ENCODE results near the gene ANXA11.
A peak's percentile ranks its signal among the peaks of the same experiment; 100 is the strongest.

The ANXA11 gene

DNA sequence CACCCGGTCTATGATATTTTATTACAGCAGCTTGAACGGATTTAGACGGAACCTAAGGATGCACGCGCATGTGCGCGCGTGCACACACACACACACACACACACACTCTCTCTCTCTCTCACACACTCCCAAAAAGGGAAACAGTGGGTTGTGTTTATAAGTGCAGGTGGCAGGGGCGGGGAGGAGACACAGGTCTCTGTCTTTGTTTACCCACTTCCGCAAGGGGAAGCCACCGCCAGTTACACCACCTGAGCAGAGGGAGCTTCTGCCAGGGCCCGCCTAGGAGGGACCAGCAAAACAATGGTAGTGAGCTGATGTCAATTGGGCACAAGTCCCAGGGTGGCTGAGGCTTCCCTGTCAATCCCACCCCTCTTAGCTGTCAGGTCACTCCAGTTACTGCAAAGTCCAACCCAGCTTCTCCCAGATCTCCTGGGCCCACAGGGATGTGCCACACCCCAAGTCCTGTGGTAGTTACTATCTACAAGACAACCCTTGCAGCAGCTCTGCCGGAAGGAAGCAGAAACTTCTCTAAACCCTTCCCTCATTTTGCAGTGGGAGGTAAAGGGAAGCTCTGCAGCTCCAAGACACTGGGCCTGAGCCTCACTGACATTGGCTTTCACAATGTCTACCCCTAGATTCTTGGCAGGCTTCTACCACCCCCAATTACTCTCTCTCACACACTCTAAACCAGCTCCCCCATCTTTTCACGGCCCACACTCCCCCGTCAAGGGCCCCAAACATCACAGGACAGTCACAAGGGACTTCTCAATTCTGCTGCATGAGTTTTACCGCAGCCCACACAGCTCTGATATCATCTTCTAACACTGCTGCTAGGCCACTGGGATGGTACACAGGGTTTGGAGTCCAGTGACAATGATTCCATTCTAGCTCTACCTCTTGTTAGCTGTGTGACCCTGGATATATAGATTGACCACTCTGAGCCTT is 17.6 kb downstream of the ANXA11 start:
- DNase-seq (ENCODE audit: low read depth), result peak; percentile 37

DNA sequence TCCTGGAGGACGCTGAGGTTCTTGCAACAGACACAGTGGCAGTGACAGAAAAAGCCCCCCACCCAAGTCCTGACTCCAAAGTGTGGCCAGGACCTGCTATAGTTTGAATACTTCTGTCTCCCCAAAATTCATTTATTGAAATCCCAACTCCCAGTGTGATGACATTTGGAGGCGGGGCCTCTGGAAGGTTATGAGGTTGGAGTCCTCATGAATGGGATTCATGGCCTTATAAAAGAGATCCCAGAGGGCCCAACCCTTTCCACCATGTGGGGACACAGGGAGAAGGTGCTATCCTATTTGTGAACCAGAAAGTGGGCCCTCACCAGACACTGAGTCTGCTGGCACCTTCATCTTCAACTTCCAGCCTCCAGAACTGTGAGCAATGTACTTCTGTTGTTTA is 18.3 kb downstream of the ANXA11 start:
- DNase-seq (ENCODE audit: low read depth), result no peak

DNA sequence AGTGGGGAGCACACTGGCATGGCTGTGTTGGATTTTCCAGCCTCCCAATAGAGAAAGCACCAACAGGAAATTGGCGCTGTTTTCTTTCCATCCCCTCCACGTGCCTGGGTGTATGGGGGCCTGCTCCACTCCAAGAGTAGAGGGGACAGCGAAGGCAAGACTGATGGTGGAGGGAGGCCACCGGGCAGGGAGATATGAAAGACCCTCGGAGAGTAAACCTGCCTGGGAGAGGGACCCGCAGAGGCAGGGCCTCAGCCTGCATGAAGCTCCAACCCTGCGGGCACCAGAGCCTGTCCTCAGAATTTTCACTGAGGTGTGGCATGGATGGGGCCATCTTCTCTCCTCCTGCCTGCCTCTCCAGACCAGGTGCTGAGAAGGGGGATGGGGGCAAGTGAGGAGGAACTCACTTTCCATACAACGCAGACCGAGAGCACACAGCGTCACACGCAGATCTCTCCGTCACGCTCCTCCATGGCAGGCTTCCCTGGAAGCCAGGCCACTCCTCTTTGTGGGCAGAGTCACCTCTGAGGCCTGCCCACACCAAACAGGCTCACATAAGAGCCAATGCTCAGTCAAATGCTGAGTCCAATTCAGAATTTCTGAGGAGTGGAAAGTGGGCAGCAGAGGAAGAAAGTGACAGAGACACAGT is 18.8 kb downstream of the ANXA11 start:
- DNase-seq (ENCODE audit: low read depth), result peak; percentile 26

DNA sequence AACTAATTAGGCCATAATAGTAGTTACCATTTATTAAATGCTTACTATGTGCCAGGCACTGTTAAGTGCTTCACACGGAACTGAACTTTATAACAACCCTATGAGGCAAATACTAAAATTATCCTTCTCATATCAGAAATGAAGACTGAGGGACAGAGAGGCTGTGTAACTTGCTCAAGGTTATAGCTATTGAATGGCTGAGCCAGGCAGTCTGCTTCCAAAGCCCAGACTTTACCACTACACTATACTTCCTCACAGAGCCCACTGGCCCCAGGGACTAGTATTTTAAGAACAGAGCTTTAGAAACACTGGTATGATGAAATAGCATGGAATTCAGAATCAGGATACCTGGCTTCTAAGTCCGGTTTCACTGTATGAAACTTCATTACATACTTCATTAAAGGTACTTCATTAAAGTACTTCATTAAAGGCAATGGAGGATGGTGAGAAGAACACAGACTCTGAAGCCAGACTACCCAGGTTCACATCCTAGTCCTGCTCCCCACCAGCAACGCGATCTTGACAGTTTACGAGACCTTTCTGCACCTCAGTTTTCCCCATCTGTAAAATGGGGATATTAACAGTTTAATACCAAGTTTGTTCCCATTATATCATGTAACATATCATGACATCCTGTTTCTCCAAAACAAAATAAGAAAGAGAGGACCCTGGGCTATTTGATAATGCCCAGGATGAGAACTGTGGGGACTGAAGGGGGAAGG is 19.6 kb downstream of the ANXA11 start:
- no peak for DNase-seq (ENCODE audit: low read depth)

DNA sequence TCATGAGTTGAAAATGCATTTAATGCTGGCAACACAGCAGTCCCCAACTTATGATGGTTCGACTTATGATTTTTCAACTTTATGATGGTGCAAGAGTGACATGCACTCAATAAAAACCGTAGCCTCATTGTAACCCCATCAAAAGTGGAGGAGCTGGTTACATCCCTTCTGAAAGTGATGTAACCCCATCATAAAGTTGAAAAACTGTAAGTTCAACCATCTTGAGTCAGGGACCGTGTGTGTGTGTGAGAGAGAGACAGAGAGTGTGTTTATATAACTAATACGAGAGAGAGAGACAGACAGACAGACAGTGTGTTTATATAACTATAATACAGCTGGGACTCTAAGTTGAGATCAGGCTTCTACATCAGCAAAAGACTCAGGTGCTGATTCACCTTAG is 21.0 kb downstream of the ANXA11 start:
- DNase-seq (ENCODE audit: low read depth), result no peak

DNA sequence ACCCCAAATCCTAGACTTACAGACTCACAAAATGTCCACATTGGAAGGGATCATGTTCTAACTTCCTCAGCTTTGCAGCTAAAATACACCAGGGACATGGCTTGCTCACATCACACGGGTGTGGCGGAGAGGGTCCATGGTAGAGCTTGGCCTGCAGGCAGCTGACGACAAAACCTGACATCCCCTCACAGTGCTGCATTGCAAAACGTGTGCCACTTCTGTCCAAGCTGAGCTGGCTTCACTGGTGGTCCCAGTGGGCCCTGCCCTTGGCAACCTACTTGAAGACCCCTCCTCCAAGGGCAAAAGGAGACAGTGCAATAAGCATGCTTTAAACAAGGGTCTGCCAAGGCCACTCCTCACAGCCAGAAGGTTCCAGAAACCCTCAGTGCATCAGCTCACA is 21.9 kb downstream of the ANXA11 start:
- DNase-seq (ENCODE audit: low read depth), result no peak

DNA sequence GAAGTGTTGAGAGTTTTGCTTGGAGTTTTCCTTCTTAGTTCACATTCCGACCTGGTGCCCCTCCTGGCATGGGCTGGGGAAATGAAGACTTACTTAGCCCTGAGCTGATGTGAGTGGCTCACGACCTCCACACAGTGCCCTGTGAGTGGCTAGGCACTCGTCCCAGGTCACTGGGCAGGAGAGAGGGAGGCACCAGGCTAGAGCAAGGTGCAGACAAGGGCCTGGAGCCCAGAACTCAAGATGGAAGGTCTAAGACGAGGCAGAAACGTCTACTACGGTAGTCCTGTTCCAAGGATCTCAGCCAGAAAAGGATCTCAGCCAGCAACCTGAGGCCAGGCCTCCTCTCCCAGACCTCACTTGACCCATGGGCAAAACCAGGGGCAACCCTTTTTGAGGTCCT is 22.4 kb downstream of the ANXA11 start:
- DNase-seq (ENCODE audit: low read depth), result no peak

DNA sequence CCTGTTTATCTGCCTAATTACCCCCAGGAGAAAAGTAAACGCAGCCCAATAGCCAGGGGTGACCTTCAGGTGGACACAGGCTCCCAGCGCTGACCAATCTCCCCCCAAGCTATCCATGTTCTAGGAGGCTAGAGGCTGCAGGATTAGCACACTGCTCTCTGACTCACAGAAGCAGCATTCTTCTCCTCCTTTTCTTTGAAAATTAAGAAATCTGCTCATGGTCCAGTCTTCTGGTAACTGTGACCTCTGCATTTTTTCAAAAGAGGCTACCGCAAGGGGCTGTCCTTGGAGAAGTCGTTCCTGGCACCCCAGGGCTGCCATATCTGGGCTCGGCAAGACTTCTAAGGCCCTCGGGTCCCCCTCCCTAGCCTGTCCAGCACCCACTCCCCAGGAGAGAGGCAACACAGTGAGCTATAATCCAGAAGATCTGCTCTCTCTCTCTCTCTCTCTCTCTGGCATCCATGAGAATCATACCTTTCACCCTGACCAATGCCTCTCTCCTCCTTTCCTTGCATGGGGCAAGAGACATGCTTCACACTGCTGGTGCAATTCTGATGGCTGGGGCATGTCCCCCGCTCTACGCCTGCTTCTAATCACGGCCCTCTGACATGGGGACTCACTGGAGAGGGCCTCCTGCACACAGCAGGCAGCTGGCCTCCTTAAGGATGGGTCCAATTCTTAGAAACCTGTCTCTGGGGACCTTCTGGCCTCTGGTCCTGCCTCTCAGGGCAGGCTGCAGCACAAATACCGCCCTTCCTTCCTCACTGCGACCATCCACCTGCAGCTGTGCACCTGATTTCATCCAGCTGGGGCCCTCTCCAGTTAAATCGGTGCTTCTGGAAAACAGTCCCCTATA is 27.3 kb downstream of the ANXA11 start:
- no peak for DNase-seq (ENCODE audit: low read depth)

DNA sequence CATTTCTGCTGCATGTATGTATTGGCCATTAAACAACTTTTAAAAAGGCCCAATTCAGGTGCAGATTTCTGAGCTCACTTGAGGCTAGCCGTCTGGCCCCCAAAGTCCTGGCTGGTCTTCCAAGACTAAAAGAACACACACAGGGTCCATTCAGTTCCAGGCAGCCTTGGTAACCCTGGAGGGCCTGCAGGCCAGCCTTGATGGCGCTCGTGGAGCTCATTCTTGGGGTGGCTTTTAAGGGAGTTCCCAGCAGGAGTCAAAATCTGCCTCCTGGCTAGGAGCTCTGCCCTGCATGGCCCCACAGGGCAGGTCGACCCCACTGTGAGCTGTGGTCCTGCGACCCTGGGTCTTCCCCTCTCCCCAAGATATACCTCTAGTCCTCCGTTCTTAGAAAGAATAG is 28.8 kb downstream of the ANXA11 start:
- no peak for DNase-seq (ENCODE audit: low read depth)

DNA sequence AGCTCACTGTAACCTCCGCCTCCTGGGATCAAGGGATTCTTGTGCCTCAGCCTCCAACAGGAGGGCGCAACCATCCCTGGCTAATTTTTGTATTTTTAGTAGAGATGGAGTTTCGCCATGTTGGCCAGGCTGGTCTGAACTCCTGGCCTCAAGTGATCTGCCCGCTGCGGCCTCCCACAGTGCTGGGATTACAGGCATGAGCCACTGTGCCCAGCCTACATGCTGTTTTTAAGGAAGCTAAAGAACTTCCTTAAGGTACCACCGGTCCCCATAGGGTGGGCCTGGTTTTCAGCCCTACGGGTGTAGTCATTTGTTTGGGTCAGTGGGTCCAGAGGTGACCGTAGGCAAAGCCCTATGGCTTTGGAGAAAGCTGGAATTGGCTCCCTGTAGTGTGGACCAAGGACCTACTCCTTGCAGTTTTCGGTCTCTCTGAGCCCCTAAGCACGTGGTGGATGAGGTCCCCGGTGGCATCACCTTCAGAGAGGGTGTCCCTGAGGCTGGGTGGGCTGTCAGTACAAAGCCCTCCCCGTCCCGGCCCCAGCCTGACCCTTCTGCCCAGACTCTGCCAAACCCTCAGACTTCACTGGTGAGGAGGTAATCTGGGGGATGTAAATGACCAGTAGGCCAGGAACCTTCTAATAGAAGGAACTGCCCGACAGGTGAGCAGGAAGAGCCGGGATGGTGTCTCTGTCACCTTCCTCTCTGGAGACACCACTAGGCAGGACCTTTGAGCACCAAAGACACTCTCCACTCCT is 30.5 kb downstream of the ANXA11 start:
- DNase-seq (ENCODE audit: low read depth), result no peak

DNA sequence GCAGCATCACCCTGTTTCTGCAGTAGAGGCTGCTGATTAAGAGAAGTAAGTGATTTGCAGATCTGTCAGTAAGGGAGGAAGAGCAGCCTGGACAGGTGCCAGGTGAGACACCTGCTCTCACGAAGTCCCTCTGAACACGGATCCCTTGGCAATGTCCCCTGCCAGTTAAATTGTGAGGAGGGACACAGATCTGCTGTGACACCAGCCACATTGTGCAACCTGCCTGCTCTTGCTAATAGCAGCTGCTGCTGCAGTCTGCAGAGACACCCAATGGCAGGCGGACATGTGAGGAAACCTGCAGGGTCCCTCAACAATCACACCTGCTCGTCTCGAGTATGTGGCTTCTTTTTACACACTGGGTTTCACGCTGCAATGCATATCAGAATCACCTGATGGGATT is 31.9 kb downstream of the ANXA11 start:
- DNase-seq (ENCODE audit: low read depth), result no peak

DNA sequence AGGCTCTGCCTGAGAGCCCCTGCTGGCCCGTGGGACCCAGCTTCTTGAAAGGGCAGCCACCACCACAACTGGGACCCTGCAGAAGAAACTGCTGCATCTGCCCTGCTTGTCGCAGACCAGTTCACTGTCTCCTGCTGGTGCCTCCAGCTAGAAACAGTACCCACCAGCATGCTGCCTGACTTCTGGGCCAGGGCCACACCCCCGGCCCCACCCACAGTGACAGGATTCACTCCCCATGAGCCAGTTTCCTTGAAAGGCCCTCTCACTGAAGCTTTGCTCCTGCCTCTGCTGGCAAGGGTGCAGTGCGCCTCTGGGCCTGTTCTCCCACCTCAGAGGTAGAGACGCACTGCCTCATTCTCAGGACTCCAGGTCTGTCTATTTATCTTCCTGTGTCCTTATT is 32.4 kb downstream of the ANXA11 start:
- no peak for DNase-seq (ENCODE audit: low read depth)

DNA sequence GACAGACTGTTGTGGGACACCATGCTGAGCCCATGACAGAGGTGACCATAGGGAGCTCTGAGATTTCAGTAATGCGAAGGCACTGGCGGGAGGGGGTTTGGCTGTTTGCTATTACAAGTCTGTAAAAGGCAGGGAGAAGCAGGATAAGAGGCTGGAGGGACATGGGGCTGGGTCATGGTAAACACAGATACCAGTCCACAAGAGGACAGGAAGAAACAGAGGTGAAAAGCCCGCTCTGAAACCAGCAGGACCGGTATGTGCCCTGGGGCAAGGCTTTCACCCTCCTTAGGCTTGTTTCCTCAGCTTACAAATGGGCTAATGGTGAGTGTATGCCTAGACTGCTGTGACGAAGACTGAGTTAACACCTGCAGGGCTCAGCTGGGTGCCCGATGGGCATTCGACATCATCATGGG is 34.1 kb downstream of the ANXA11 start:
- no peak for DNase-seq (ENCODE audit: low read depth)

DNA sequence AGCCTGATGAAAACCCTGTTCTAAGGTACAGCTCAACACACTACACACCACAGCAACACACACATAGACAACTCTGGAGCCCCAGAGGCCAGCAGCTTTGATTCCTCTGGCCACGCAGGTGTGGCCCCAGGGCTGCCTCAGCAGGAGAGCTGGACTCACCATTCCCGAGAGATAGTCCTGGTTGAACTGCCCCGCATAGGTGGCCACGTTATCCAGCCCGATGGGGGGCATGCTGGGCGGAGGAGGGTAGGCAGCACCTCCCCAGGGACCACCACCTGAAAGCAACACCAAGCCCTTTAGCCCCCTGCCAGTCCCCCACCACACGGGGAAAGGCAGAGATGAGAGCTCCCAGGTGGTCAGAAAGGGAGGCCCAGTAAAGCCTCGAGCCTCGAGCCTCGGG is 34.7 kb downstream of the ANXA11 start:
- no peak for DNase-seq (ENCODE audit: low read depth)

DNA sequence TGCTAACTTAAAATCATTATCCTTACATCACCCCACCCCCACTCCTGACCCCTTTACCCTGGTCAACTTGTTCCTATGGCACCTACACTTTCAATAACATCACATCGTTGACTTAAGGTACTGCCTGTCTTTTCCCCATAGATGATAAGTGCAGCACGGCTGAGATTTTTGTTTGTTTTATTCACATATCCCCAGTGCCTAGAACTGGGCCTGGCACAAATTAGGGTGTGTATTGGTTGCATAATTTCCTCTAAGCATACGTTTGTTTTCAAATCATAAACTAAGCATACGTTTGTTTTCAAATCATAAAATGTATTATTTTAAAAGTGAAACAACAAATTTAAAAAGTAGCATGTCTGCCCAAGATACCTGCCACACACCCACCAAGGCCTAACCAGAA is 35.3 kb downstream of the ANXA11 start:
- no peak for DNase-seq (ENCODE audit: low read depth)

DNA sequence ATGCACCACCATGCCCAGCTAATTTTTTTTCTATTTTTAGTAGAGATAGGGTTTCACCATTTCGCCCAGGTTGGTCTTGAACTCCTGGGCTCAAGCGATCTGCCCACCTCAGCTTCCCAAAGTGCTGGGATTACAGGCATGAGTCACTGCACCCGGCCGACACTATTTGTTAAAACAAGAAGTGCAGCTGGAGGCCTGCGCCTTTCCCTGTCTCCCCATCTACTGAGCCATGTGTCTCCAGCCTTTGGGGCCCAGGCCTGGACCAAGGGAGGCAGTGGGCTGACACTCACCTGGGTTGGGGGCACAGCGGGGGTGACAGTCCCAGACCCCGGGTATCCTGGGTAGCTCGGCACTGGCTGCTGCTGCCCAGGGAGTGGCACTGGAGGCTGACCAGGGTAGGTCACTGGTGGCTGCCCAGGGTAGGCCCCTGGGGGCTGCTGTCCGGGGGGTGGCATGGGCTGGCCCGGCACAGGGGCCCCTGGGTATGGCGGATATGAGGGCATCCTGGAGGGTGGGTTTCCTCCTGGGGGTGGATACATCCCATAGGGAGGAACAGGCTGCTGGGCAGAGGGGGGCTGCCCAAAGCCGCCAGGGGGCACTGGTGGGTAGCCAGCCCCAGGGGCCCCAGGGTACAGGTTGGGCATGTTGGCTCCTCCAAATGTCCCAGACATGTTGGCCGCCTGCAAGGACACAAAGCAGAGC is 36.5 kb downstream of the ANXA11 start:
- DNase-seq (ENCODE audit: low read depth), result no peak

DNA sequence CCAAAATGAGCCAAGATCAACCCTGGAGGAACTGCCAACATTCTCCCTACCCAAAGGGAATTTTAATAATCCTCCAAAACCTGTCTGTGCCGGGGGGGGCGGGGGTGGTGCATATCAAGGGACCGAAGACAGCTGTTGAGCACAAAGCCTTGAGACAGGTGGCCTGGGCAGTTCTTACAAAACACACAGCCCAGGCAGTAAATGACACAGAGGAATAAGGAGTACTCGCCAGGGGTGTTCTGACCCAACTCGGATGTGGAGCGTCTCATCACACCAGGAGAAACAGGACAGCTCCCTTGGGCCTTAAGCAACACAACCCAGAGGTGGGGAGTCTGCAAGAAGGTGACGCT is 37.2 kb downstream of the ANXA11 start:
- DNase-seq (ENCODE audit: low read depth), result no peak

DNA sequence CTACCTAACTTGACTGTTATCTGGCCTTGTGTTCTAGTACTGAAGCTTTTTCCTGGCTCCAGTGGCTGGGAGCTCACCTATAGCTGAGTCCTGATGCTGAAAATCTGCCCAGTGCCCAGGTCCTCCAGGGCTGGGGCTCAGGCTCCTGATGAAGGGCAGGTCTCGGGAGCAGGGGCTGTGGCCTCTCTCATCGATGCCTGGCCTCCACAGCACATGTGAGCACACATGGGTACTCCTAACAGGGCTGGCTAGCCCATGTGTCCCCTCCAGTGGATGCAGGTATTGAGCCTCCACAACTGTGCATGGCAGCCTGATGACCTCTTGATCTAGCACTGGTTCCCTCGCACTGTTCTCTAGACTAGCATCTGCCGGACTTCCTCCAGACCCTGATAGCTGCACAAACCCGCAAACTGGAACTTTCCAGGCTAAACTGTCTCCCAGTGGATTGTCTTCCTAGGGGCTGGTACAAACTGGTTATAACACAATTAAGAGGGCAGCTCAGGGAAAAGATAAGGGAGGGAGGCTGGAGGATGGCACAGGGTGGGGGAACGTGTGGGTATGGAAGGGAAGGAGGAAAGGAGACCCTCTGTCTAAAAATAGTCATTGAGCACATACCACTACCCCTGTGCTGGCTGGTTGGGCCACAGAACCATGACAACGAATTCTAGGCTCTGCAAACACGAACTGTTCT is 37.7 kb downstream of the ANXA11 start:
- no peak for DNase-seq (ENCODE audit: low read depth)

DNA sequence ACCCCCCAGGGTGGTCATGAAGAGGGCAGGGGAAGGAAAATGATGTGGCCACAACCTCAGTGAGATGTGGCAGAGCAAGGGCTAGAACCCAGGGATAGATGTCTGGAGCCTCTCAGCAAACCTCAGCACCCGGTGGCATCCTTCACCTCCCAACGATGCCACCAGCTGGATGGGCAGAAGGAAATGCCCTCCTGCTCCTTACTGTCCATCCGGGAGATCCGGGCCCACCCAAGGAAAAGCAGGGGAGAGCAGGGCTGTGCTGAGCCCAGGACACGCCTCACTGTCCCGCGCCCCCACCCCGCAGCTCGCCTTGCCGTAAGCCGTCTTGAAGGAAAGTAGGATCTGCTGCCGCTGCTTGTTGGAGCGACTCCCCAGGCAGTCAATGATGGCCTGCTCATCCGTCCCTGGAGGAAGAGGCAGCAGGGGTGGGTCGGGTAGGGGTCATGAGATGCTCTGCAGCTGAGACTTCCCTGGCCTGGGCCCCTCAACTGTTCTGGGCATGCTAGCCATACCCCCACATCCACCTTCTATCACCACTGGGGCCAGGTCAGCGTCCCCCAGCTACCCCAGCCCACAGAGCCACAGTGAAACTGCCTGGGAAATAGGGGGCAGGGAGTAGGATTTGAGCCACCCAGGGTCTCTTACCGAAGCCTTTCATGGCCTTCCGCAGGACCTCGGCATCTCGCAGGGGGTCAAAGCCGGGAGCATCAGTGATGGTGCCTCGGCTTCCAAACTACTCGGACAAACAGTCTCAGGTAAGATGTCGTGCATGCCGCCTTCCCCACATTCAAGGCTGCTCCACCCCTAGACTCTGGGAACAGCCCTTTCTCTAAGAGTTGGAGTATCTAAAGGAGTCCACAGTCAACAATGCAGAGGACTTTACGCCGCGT is 38.5 kb downstream of the ANXA11 start:
- no peak for DNase-seq (ENCODE audit: low read depth)
